HG03039 (cell line): ENCODE data around the gene TTC34.

Experiments used
- ATAC-seq: cut with Tn5 transposase; IDR thresholded peaks from one replicate; pipeline ENCODE4 v1.9.1; 2021; ENCODE audit warnings: mild to moderate bottlenecking, moderate library complexity; ENCODE audit not compliant: unreplicated experiment

Gene TTC34

GRCh38 chr1:2814511-2815075 lies 13.1 kb upstream of the TTC34 start:
- no peak for ATAC-seq

- no peak for ATAC-seq
Observed at GRCh38 chr1:2812939-2813653, 11.6 kb upstream of the TTC34 start.

DNA sequence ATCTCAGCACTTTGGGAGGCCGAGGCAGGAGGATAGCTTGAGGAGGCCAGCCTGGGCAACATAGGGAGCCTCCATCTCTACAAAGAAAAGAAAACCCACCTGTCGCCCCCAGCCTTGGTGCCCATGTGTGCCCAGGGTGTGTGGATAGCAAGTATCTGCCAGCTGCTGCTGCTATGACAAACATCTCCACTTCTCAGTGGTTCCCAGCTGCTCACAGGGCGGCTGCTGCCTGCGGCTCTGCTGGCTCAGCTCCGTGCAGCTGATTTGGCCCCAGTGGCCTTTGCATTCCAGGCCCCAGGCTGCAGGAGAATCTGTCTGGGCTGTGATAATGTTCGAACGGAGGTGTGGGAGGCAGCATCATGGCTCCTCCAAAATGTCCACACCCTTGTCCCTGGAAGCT lies 10.6 kb upstream of the TTC34 start:
- ATAC-seq, result no peak

GRCh38 chr1:2811533-2811918 lies 10.0 kb upstream of the TTC34 start:
- no peak for ATAC-seq

GRCh38 chr1:2810899-2811532 lies 9.5 kb upstream of the TTC34 start:
- ATAC-seq, result no peak

- no peak for ATAC-seq
Observed at GRCh38 chr1:2810281-2810680, 8.8 kb upstream of the TTC34 start.

DNA sequence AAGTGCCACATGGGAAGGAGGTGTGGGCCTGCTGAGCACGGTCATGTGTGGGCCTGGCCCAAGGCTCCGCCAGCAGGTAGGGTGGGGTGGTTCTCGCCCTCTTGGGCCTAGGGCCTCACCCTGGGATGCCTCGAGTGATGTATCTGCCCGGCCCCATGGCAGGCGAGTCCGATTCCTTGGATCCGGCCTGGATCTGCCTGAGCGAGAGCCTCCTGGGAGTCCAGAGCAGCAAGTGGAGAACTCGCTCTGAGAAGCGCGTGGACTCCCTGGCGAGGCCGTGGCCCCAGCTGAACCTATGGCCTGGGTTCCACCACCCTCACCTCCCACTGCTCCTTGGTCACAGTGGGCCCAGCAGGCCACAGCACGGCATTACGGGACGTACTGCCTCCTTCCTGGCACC lies 8.2 kb upstream of the TTC34 start:
- ATAC-seq, result no peak

DNA sequence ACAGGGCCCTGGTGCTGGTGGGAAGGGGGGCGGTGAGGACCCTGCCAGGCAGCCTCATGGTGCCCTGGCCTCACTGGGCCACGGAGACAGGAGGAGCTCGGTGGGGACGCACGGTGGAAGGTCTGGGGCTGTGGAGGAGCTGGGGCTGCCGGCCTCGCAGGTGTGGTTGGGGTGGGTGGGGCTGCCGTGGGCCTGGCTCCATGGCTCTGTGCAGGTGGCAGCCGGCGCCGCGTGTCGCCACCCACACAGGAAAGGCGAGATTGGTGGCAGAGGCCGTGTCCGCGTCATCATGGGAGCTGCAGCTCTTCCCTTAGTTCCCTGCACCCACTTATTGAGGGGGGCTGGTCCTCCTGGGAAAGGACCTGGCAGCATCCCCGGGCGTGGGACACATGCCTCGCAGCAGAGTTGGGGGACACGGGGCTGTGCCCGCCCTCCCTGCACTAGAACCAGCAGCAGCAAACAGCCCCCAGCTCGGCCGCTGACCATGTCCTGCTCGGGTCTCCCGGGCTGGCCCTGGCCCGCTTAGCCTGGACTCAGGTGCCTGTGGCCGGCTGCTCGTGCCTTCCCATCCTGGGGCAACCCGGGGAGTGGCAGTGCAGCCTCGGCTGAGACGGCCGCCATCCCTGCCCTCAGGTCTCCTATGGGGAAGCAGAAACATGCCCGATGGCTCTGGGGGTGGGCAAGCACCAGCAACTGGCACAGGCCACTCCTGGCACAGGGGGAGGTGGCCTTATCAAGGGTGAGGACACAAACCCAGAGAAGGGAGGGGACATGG lies 7.5 kb upstream of the TTC34 start:
- ATAC-seq, result no peak

DNA sequence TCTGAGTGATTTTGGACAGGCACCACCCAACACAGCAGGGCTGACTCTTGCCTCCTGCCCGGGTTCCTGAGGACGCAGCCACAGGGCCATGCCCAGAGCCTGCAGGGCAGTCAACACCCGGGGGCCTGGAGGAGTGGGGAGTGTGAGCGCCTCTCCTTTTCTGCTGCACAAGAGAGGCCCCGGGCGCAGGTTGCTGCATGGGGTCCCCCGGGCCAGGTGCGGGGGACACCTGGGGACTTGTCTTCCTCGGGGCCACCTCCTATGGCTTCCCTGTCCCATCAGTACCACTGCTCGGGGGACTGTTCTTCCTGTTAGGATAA lies 6.9 kb upstream of the TTC34 start:
- no peak for ATAC-seq

GRCh38 chr1:2807678-2808385 lies 6.3 kb upstream of the TTC34 start:
- ATAC-seq, result no peak

DNA sequence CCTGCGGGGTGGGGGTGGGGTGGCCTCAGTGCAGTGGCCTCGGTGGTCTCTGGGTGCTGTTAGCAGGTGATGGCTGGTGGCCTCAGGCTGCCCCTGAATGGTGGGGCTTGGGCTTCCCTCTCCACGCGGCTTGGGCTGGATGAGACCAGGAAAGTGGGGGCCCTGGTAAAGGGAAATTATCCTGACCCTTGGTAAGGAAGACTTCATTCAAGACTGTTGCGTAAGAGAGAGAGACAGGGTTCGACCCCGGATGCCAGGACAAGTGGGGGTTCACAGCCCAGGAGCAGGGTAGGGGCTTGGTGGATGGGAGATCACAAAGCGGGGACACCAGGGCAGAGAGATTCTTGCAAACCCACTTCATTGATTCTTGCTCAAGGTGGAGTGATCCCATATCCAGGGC lies 5.5 kb upstream of the TTC34 start:
- no peak for ATAC-seq

DNA sequence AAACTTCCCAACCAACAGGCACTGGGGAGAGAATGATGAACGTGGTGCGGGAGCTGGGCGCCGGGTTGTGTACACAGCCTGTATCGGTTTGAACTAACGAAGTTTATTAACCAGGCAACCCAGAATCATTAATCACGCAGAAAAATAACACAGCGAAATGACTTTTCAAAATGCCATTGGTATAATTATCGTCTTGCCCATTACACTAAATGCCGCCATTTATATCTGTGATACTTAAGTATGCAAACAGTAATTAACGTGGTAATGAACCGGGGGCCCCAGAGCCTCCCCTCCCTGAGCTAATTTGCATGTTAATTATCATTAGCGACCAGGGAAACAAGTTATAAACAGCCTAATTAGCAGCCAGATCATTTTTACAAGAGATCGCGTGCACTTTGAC lies 5.1 kb upstream of the TTC34 start:
- ATAC-seq, result no peak

GRCh38 chr1:2805801-2806430 lies 4.4 kb upstream of the TTC34 start:
- no peak for ATAC-seq

DNA sequence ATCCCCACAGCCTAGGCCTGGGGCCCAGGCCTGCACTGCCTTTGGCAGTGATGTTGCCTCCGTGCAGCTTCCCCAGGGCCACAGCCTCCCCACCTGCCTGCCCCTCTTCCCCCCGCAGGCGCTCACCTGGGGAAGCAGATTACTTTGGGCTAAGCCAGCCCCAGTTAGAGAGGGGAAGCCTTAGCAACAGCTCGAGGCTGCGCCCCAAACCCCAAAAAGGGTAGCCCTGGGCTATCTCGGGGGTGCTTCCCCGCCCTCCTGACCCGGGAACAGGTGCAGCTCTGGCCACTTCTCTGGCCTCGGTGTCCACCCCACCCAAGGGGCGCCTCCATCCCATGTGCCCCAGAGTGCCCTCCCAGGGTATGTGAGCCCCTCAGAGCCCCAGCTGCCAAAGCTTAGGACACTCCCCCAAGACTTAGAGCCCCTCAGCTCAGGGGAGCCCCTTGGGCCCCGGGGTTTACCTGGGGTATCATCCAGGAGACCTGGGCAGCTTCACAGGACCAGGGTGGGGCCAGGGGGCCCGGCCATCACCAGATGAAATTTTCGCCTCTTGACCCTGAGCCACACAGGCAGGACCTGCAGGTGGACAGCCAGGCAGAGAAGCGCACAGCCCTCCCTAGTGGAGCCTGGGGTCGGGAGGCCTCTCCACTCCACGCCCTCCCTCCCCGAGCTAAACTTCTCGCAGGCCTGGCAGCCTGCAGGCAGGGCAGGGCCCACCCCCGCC lies 3.3 kb upstream of the TTC34 start:
- ATAC-seq, result no peak

GRCh38 chr1:2803931-2804627 lies 2.6 kb upstream of the TTC34 start:
- no peak for ATAC-seq

GRCh38 chr1:2803086-2803930 lies 1.8 kb upstream of the TTC34 start:
- ATAC-seq, result no peak

- ATAC-seq, result no peak
Observed at GRCh38 chr1:2802421-2802961, 998 bp upstream of the TTC34 start.

- no peak for ATAC-seq
Observed at GRCh38 chr1:2801046-2801445, 447 bp downstream of the TTC34 start.
